Hematopoietic multipotent progenitor cell treated with erythropoietin and hydrocortisone succinate and interleukin-3 and kit ligand, for 6 days (in vitro differentiated cells): ENCODE data around the gene TXLNB.
A peak's percentile ranks its signal among the peaks of the same experiment; 100 is the strongest.
"Not testable (repeated sequence)": the region's sequence is repeated elsewhere in the genome, so short reads cannot be mapped to it uniquely, and the experiment has no call there.

Experiments
- DNase-seq: peaks from one replicate; pipeline ENCODE4 v3.0.0-alpha.2; 2015

Gene TXLNB

DNA sequence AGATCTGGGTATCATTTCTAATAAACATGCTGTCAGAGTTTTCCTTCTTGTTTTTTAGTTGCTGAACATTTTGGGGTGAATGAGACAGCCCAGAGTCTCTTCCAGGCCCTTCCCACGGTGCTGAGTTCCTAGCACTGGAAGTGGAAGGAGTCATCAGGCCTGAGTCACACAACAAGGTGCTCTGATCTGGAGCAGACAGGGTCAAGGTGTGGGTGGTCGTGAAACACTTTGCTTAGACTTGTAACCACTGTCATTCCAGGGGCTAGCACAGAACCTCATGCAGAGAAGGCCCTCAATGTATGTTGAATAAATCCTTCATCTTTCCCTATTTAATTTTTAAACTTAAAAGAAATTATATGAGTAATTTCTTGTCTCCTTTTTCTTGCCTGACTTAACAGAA lies 60.6 kb downstream of the TXLNB start:
- no peak for DNase-seq

DNA sequence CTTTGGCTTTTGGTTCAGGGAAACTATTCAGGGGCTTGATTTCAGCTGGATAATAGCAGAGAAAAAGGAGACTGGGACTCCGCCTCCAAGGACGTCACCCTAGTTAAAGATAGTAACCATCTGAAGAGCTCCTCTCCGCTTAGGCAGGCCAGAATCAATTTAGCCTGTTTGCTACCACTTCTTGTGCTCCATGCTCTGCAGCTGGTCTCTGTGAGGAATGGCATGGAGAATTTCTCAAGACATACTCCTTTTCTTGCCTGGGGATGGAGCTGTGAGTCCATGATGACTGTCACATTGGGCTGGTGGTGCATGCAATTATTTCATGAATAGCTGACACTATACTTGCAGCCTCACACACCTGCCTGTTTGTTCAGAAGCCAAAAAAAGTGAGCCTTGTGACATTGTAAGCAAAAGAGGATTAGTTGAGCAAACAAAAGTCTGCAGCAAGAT lies 61.4 kb downstream of the TXLNB start:
- DNase-seq: peak; percentile 25

DNA sequence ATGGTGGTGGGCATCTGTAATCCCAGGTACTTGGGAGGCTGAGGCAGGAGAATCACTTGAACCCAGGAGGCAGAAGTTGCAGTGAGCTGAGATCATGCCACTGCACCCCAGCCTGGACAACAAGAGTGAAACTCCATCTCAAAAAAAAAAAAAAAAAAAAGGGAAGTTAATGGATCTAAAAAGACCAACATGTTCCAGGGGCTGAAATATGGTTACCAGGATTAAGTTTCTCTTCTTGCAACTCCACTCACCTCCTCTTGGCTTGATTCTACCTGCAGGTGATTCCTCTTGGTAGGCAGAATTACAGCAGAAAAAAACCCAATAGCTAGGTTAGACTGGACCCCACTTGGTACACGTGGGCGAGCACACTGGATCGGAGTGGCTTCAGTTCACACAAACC lies 63.4 kb downstream of the TXLNB start:
- not testable (repeated sequence) for DNase-seq

DNA sequence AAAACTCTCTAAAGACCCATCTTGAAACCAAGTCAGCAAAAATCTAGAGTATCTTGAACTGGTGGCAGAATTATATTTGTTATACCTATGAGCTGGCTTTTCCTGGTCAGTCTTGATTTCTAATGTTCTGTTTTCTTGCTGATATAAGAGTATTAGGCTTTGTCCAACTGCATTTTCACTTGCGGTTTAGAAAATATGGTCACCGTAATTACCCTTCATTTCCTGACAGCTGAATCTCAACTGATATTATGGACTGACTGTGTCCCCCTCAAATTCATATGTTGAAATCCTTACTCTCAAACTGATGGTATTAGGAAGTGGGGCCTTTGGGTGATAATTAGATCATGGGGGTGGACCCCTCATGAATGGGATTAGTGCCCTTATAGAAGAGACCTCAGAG lies 72.1 kb downstream of the TXLNB start:
- DNase-seq: no peak

DNA sequence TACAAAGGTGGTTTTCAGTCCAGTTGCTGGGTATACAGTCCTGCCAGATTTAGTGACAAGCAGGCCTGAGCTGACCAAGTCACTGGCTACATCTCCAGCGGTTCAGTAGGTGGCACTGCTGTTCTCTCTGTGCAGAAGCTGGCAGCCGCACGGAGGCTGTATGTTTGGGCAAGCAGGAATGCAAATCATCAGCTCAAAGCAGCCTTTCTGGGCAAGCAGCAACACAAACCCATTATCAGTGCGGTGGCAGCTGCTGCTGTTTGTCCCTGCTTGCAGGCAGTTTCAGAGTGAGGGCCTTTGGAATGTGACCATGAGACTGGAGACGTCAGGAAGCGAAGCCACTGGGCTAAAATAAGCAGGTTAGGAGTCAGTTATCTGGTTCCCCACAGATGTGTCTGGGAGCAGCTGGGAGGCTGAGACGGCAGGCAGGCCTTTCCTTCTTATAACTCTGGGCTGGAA lies 72.5 kb downstream of the TXLNB start:
- peak; percentile 94 for DNase-seq

DNA sequence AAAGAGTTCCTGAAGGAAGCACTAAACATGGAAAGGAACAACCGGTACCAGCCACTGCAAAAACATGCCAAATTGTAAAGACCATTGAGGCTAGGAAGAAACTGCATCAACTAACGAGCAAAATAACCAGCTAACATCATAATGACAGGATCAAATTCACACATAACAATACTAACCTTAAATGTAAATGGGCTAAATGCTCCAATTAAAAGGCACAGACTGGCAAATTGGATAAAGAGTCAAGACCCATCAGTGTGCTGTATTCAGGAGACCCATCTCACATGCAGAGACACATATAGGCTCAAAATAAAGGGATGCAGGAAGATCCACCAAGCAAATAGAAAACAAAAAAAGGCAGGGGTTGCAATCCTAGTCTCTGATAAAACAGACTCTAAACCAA lies 79.3 kb downstream of the TXLNB start:
- not testable (repeated sequence) for DNase-seq

DNA sequence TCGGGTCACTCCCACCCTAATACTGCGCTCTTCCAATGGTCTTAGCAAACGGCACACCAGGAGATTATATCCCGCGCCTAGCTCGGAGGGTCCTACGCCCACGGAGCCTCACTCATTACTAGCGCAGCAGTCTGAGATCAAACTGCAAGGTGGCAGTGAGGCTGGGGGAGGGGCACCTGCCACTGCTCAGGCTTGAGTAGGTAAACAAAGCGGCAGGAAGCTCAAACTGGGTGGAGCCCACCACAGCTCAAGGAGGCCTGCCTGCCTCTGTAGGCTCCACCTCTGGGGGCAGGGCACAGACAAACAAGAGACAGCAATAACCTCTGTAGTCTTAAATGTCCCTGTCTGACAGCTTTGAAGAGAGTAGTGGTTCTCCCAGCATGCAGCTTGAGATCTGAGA lies 81.0 kb downstream of the TXLNB start:
- DNase-seq: not testable (repeated sequence)

DNA sequence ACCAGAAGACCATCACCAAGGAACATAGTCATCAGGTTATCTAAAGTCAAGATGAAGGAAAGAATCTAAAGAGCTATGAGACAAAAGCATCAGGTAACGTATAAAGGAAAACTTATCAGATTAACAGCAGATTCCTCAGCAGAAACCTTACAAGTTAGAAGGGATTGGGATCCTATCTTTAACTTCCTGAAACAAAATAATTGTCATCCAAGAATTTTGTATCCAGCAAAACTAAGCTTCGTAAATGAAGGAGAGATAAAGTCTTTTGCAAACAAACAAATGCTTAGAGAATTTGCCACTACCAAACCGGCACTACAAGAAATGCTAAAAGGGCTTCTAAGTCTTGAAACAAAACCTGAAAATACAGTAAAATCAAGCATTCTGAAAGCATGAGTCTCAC lies 86.0 kb downstream of the TXLNB start:
- DNase-seq: no peak

DNA sequence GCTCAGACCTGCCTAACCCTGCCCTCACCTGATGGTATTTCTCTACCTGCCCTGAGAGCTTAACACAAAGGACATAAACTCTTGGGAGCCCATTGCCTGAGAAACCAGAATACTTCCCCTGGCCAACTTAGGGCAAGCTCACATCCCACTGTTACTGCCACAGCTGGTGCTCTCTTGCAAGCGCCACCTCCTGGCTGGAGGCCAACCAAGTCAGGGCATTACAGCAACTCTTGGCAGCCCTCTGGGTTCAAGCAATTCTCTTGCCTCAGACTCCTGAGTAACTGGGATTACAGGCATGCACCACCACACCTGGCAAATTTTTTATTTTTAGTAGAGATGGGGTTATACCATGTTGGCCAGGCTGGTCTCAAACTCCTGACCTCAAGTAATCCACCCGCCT lies 86.8 kb downstream of the TXLNB start:
- DNase-seq: peak; percentile 9

DNA sequence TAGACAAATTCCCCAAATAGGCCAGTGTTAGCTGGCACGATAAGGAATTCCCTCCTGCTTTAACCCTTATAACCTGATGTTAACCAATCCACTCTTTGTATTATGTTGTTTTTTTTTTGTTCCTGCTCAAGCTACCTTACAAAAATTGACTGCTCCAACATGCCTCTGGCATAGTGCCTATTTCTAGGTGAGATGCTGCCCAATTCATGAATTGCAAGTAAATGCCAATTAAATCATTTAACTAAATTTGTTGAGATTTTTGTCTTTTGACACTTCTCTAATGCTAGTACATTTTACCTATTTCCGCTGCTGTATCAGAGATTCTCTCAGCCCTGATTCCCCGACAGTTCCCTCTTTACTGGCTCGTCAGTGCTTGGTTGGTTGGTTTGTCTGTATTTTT lies 90.4 kb downstream of the TXLNB start:
- DNase-seq: no peak

DNA sequence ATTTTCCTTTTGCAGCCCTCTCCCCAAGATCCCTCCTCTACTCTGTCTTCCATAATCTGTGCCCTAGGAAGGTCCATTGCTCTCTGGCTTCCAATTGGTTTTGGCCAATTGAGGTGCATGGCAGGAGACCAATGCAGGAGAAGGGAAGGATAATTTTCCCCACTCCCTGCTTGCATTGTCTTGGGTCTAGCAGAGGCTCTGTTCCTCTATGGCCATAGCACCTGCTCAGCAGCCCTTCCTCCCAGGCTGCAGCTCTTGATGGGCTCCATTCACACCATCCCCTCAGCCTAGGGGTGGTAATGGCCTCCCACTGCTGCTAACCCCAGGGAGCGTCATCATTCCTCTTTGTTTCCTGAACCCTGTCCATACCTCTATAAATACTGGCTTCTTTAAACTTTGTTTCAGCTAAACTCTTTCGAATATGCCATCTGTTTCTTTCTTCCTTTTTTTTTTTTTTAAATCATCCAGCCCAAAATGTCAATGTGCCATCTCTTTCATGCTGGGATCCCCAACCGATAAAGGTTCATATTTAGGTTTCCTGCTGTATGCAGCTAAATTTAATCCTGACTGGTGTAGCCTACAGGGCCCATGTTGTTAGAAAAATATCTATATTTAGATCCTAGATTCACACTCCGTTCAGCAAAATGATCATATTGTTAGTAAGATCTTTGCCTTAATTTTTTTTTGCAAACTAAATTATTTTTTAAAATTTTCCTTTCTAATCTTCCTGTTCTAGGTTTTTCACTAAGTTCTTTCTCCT lies 93.1 kb downstream of the TXLNB start:
- no peak for DNase-seq

DNA sequence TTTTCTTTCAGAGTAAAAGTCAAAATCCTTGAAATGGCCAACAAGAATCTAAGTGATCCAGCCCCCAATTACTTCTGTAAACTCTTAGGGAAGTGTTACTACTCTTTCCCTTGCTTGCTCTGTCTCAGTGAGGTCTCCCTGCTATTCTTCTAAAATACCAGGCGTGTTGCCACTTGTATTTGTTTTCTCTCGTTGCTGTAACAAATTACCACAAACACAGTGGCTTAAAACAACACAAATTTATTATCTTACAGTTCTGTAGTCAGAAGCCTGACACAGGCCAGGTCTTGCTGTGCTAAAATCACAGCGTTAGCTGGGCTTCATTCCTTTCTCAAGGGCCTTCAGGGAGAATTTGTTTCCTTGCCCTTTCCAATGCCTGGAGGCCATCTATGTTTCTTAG lies 97.1 kb downstream of the TXLNB start:
- DNase-seq: no peak
